Measurements from ENCODE around the gene ZSWIM1. TPM values are rescaled to one million over a fixed set of nuclear protein-coding genes. Genes with fewer than 3 reads are reported as not detected.
"Not testable (repeated sequence)": the region's sequence is repeated elsewhere in the genome, so short reads cannot be mapped to it uniquely, and the experiment has no call there.

Gene ZSWIM1
- polyA plus RNA-seq, 1 donor: 18.6 TPM

DNA sequence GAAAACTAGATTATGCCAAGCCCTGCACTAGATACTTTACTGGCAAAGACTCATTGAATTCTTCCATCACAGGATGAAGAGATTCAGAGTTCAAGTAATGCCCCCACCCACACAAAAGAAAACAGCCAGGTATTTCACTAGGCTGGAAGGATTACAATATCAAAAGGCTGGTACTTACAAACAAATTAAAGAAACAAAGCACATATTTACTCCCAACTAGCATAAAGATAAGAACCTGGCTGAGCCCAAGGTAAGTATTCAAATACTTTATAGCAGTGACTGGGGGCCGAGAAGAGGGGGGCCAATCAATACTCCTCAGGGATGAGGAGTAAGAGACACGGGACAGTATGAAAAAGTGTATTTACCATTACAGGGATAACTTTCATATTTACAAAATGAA, 27.5 kb upstream of the ZSWIM1 start:
- DNase-seq: no peak

DNA sequence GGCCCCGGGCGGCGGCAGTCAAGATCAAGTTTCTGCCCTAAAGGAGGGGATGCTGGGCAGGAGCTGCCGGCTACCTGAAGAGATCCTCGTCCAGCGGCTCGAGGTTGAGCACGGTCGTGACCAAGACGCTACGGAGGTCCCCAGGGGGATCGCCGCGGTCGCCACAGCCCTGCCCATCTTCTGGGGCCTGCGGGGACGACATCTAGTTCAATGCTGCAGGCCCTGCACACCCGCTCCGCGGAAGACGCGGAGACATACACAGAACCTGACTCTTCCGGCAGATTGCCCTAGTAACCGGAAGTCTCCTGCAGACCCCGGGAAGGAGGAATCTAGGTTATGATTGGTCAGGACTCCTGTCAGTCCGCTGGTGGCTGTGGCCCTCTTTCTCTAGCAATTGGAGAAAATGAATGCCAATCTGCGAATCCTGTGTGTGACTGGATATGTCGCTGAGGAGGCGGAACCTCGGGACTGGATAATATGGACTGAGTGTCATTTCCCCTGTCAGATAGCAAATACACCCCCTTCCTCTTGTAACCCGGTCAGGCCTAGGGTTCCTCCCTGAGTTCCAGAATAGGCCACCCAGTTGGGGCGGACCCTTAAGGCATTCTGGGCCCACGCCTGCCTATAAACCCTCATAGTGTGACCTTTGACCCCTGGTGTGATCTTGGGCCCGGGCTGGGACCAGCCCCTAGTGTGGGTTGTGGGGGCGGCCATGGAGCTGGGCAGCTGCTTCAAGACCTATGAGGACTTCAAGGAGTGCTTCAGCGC, 23.7 kb upstream of the ZSWIM1 start, which contains the start of the genes ACOT8 and ZSWIM3:
ACOT8 (minus strand) TSS at position 279 of the 768 bp plus-strand sequence; CDS start at position 202, 77 bp downstream.
ZSWIM3 (plus strand) TSS at position 501 of the 768 bp plus-strand sequence; CDS start at position 713, 212 bp downstream.
- DNase-seq: peak; percentile 100

DNA sequence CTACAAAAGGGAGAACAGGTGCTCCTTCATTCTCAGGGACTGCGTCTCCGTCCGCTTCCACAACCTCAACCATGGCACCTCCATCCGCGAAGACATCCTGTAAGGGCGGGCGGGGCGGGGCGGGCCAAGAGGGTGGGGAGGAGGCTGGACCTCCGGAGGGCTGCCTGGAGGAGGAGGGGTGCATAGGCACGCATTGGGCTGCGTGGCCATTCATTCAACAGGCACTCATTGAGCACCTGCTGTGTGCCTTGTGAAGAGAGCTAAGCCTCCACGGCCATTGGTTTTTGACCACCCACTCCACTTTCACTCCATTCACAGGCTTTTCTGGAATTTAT, 23.2 kb upstream of the ZSWIM1 start:
- DNase-seq: no peak

DNA sequence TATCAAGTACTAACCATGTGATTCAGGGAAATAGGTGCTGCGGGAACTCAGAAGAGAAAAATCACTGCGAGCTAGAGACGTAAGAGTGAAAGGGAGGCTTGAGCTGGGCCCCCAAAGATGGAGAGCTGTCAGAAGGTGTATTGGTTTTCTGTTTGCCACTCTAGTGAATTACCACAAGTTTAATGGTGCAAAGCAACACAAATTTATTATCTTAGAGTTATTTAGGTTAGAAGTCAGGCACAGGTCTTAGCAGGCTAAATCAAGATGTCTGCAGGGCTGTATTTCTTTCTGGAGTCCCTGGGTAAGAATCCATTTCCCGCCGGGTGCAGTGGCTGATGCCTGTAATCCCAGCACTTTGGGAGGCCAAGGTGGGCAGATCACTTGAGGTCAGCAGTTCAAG, 21.1 kb upstream of the ZSWIM1 start:
- peak; percentile 46 for DNase-seq

DNA sequence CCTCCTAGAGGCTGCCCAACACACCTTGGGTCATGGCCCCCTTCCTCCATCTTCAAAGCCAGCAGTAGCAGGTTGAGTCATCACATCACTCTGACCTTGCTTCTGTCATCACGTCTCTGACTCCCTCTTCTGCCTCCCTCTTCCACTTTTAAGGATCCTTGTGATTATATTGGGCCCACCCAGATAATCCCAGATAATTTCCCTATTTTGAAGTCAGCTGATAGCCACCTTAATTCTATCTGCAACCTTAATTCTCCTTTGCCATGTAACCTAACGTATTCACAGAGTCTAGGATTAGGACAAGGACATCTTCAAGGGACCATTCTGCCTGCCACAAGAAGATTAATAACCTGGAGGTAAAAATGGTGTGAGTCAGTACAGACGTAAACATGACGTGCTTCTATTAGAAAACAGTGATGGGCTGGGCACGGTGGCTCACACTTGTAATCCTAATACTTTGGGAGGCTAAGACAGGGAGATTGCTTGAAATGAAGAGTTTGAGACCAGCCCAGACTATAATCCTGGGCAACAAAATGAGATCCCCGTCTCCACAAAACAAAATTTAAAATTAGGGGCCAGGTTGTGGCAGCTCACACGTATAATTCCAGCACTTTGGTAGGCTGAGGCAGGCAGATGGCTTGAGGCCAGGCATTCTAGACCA, 20.3 kb upstream of the ZSWIM1 start:
- DNase-seq: no peak

DNA sequence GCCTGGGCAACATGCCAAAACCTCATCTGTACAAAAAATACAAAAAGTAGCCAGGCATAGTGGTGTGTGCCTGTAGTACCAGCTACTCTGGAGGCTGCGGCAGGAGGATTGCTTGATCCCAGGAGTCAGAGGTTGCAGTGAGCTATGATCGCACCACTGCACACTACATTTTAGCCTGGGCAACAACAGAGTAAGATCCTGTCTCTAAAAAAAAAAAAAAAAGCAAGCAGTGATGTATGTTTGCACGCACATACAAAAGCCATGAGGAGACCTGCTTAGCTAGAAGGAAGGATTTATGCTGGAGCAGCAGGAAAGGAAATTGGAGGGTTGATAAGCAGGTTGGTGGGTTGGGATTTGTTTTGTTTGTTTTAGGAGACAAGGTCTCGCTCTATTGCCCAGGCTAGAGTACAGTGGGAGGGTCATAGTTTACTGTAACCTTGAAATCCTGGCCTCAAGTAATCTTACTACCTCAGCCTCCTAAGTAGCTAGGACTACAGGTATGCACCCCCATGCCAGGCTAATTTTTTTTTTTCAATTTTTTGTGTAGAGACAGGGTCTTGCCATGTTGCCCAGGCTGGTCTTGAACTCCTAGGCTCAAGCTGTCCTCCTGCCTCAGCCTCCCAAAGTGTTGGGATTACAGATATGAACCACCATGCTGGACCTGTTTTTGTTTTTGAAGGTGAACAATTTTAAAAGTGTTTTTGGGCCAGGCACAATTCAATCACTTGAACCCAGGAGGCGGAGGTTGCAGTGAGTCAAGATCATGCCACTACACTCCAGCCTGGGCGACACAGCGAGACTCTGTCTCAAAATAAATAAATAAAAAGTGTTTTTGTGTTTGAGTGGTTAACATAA, 19.6 kb upstream of the ZSWIM1 start:
- DNase-seq: no peak

DNA sequence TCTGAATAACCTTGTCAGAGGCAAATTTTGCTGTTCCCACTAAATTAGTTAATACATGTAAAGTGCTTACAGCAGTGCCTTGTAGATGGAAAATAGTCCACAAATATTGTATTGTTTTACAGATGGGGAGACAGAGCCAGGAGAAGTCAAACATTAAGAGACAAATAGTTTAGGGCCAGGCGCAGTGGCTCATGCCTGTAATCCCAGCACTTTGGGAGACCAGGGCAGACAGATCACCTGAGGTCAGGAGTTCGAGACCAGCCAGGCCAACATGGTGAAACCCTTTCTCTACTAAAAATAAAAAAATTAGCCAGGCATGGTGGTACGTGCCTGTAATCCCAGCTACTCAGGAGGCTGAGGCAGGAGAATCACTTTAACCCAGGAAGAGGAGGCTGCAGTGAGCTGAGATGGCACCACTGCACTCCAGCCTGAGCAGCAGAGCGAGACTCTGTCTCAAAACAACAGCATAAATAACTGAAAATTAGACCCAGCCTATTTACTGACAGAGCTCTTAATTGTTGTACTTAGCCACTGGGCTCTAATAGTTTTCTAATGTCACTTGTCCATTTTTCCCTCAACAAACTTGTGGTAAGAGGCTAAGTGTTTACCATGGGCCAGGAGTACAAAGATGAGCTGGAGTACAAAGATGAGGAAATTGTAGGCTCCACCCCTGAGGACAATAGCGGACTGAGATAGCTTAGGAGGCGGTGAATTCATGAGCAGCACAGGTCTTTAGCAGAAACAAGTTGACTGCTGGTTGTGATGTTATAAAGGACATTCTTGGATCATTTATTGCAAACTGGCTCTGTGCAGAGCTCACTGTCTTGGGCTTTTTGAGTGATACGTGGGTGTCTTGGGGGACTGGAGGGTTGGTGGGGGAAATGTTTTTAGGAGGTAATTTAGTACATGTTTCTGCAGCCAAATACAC, 17.2 kb upstream of the ZSWIM1 start:
- no peak for DNase-seq

DNA sequence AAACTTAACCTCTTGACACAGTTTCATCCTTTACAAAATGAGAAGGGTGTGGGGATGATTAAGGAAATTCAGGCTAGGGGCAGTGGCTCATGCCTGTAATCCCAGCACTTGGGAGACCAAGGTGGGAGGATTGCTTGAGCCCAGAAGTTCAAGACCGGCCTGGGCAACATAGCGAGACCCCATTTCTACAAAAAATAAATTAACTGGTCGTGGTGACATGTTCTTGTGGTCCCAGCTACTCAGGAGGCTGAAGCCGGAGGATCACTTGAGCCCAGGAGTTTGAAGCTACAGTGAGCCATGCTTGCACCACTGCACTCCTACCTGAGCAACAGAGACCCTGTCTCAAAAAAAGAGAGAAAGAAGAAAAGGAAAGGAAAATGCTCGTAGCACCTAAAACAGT, 14.6 kb upstream of the ZSWIM1 start:
- no peak for DNase-seq

DNA sequence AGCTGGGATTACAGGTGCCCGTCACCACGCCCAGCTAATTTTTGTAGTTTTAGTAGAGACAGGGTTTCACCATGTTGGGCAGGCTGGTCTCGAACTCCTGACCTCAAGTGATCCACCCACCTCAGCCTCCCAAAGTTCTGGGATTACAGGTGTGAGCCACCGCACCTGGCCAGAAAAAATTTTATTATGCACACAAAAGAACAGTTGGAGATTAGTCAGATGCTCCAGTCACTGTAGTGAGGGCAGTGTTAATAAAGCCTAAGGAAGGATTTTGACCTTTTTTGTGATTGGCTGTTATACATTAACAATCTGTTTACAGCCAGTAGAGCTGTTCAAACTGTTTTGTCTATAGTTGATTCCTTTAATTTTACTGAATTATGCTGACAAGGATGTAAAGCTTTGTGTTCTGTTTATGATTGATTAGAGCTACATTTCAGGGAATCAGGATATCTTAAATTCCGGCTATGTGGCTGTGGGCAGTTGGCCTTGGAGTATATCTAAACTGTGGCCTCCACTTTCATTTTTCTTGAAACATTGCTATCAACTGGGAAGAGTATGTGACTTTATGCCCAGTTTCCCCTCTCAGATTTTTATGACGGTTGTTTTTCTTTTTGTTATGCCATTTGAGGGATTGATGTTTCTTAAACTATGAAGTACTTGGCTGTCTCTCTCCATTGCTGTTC, 13.8 kb upstream of the ZSWIM1 start:
- no peak for DNase-seq

DNA sequence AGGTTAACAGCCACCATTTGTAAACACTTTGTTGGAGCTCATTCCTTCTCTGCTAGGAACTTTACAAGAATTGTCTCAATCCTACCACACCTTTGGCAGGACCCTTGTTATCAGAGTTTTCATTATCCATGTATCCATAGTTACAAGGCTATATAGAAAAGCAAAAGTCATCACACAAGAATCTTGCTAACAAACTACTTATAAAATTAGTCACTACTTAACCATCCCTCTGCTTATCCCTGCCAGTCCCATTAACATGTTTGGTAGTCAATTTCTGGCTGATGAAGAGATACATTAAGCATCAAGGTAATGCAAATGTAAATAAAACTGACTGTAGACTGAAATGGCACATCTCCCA, 13.2 kb upstream of the ZSWIM1 start:
- DNase-seq: no peak

DNA sequence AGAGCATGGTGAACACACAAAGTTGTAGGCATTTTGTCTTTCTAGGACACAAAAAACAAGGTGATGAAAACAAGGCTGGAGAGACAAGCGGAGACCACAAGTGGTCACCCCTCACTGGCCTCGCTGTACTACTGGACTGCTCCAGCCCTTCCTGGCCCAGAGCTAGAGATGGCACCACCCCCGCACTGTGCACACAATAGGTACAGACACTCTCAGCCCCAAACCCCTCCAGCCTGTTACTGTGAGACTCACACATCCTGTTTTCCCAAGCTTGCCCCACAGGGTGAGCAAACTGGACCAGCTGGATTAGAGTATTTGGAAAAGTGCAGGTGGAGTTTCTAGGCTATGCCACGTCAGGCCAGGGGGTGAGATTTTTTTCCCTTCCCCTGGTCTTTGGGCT, 8.4 kb upstream of the ZSWIM1 start:
- no peak for DNase-seq

DNA sequence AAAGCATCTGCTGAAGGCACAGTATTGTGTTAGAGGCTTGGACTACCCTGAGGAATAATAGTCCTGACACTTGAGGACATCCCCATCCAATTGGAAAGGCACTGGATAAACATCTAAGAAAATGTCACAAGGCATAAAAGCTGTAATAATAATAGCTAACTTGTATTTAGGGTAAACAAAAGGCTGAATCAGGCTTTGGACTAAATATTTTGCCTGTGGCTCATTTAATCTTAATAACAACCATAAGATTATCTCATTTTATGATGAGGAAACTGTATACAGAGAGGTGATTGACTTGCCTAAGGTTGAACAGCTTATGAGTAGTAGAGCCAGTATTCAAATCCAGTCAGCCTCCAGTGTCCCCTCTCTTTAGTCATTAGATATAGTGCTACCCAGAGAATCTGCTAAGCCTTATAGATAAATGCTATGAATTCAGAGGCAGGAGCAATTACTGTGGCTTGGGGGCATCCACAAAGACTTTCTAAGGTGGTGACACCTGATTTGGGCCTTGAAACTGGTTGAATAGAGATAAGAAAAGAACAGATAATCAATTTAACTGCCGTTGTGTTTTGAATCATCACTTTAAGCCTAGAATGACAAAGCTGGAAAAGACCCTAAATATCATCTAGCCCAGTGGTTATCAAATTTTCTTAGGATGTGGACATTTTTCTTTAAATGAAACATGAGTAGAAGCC, 7.5 kb upstream of the ZSWIM1 start:
- no peak for DNase-seq

DNA sequence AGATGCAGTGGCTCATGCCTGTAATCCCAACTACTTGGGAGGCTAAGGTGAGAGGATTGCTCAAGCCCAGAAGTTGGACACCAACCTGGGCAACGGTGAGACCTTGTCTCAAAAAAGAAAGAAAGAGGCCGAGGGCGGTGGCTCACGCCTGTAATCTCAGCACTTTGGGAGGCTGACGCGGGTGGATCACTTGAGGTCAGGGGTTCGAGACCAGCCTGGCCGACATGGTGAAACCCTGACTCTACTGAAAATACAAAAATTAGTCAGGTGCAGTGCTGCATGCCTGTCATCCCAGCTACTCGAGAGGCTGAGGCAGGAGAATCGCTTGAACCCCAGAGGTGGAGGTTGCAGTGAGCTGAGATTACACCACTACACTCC, 6.9 kb upstream of the ZSWIM1 start:
- not testable (repeated sequence) for DNase-seq

DNA sequence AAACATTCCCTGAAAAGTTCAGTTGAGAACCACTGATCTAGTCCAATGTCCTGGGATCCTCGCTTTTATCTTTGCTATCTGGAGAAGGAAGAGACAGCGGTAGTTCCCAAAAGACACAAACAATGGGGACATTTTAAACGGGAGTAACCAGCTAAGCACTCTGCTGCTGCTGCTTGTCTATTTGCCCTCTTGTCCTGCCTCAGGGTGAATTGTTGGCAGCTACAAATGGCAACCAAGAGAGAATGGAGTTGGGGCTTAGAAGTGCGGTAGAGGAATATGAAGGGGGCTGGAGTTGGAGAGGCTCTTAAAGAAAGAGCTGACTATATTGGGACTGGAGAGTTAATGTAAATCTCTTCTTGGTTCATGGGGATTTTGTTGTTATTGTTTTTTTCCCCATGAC, 6.5 kb upstream of the ZSWIM1 start:
- no peak for DNase-seq

DNA sequence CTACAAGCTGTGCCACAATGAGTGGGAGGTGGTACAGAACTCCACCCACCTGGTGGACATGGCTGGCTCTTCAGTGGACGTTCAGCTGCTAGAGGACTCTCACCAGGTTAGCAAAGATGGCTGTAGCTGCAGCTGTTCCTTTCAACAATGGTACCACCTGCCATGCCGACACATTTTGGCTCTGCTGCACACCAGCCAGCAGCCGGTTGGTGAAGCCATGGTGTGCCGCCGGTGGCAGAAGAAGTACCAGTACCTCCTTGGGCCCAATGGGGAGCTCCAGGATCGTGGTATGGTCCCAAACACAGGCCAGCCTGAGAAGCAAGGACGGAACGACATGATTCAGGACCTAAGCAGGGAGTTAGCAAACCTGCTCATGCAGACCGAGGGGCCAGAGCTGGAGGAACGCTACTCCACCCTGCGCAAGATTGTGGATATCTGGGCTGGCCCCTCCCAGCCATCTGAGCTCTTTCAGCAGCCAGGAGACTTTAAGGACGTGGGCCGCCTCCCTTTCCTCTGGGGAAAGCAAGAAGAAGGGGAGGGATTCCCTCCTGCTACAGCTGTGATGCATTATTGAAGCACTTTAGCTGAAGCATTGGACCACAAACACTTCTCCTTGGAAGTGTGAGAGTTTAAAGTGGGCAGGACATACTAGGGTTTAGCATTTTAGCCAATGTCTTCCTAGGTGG, 2.8 kb upstream of the ZSWIM1 start:
- DNase-seq: no peak

DNA sequence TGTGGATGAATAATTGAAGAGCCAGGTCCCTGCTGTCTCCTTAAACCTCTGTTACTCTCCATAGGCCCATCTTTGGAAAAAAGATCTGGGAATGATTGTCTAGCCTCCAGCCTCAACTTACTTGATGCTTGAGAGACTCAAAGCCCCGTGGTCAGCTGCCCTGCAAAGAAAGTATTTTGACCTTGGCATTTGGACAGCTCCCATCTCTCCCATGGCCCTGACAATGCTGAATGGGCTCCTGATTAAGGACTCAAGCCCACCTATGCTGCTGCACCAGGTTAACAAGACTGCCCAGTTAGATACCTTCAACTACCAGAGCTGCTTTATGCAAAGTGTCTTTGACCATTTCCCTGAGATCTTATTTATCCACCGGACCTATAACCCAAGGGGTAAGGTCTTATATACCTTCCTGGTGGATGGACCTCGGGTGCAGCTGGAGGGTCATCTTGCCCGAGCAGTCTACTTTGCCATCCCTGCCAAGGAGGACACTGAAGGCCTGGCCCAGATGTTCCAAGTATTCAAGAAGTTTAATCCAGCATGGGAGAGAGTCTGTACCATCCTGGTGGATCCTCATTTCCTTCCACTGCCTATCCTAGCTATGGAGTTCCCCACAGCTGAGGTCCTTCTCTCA, 1.6 kb downstream of the ZSWIM1 start:
- no peak for DNase-seq

DNA sequence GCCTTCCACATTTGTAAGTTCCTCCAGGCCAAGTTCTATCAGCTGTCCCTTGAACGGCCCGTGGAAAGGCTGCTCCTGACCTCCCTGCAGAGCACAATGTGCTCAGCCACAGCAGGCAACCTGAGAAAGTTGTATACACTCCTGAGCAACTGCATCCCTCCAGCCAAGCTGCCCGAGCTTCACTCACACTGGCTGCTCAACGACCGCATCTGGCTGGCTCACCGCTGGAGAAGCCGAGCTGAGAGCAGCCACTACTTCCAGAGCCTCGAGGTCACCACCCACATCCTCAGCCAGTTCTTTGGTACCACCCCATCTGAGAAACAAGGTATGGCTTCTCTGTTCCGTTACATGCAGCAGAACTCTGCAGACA, 2.1 kb downstream of the ZSWIM1 start:
- no peak for DNase-seq

DNA sequence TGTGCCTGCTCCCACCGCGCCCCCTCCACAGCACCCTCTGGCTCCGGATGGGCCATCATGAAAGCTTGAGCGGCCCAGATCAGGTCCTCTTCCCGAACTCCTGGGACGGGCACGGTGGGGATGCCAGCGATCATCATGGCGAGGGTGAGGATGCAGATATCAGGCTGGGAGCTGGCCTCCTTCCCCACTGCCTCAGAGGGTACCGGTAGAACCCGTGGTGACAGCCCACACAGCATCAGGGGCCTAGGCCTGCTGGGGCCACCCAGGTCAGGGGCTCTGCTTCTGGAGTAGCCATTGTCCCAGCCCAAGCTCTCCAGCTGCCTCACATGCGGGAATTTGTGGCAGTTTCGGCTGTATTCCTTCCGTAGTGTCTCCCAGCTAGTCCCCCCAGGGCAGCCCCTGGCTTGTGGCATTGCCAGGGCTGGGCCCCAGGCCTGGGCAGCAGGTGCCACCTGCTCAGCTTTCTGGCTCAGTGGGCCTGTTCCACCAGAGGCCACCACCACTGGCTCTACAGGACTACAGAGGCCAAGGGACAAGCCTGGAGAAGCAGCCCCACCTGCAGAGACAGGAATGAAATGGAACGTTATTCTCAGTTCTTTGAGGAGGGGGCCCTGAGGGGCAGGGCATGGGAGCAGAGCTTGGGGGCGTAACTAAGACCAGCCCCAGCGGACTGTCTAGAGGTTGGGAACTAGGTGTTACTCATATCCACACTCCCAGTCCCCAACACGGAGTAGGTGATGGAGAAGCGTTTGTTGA, 5.7 kb downstream of the ZSWIM1 start:
- no peak for DNase-seq

DNA sequence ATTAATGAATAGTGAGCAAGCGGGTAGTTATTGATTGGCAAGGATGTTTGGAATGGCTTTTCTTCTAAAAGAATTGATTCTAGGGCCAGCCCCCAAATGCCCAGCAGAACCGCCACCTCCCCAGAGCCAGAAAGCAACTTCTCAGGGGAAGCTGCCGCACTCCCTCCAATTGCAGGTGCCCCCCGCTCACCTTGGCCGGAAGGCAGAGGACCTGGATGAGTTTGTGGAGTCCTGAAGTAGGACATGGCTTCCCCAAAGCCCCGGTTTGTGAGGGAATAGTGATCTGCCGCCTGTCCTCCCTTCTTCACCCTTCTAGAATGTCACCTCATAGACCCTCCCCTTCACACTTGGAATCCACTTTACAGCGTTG, 6.3 kb downstream of the ZSWIM1 start, which contains the start of gene SPATA25:
SPATA25 (minus strand) TSS at position 277 of the 370 bp plus-strand sequence; CDS start at position 245, 32 bp downstream.
- no peak for DNase-seq
